Kasumi-1 (cell line): Measurements from ENCODE around the gene CACNA2D1.
"Not testable (repeated sequence)": the region's sequence is repeated elsewhere in the genome, so short reads cannot be mapped to it uniquely, and the experiment has no call there.

Source experiments
- DNase-seq, 2 experiments: peaks; one replicate each; lab custom pipeline; 2025; lab: John Stamatoyannopoulos, UW

CACNA2D1 gene

DNA sequence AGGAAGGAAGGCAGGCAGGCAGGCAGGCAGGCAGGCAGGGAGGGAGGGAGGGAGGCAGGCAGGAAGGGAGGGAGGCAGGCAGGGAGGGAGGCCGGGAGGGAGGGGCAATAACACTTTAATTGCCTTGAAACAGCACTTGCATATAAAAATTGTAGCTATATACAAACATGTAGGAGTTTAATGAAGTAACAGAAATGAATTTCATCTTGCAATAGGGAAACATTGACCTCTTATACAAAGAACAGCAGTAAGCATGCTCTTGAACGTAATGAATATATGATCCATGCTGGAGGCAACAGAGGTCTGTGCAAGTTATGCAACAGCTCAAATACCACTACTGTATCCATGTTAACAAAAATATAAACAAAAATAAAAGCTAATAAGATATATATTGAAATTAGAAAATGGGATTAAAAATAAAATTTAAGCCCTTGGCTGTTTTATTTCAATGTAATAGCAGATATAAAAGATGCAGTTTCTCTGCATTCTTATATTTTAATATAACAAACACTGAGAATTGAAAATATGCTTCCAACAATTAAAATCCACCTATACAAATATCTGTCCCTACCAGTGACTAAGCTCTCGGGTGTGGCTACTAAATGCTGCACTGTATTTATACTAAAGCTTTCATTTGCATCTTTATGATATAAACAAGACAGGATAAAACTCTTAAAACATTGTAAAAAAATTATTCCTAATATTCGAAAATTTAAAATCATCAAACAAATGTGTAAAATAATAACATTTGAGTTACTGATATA, 50.3 kb downstream of the CACNA2D1 start:
- DNase-seq = no peak

DNA sequence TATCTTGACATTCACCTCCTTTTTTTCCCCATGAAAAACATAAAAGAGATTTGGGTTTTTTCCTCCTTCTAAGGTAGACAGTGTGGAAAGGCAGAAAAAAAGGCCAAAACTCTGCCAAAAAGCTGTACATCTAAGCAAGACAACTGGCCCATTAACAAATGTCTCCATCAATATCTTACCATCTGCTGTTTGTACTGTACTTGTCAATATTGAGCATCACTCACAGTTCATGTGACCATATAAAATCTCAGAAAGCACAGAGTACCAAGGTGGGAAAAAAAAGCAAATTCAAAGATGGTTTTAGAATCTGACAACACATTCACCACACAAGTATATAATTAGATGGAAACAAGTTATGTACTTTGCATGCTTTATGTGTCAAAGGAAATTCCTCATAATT, 52.6 kb downstream of the CACNA2D1 start:
- no peak for DNase-seq

DNA sequence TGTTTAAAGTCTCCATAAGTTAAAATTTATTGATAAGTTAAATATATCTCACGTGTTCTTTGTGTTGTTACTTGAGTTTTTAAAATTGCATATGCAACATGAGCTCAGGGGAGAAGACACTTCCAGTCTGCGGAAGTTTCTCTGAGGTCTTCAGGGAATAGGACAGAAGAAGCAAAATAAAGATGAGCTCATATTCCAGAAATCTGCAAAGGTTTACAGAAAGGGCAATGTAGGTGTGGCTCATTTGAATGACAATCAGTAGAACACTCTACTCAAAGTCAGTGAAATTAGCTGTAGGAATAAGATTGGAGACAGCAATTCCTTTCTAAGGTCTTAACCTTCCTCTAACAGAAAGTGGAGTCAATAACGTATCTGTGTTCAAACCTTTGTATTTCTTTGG, 53.7 kb downstream of the CACNA2D1 start:
- DNase-seq = no peak

DNA sequence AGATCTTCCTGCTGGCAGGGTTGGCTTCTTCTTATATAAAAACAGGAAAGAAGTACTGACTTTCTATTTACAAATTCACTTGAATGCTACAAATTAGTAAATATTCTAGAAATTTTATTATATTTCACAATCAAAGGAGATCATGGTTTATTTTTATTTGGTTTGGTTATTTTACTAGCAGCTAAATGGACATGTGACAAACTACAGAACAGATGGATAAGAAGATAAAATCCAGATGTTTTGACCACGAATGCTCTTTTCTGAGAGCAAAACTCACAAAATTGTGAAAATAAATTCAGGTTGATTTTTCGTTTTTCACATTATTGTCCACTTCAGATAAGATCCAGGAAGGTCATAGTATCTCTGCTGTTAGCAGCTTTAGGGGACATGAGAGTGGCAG, 55.4 kb downstream of the CACNA2D1 start:
- no peak for DNase-seq

DNA sequence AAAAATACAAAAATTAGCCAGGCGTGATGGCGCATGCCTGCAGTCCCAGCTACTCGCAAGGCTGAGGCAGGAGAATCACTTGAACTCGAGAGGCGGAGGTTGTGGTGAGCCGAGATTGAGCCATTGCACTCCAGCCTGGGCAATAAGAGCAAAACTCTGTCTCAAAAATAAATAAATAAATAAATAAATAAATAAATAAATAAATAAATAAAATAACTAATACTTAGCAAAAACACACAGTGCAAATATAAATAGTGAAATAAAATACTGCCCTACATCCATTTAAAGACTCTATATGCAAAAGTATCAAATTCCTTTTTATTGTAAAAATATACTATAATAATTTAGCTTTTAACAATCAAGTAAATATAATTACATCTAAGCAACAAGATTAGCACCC, 57.0 kb downstream of the CACNA2D1 start:
- not testable (repeated sequence) for DNase-seq

DNA sequence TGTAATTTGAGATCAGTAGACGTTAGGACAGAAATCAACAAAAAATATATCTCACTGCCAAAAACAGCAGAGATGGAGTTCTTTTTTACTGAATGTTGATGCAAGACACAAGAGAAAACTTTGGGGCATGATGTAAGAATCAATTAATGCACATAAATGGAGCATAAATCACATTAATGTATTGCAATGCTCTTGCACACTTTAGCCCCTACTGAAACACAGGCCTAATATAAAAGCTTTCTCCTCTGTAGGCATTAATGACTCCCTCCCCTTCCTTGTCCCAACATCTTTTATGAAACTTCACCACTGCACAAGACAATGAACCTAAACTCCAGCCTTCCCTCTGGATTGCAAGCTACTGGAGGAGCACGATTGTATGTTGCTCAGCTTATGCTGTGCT, 58.8 kb downstream of the CACNA2D1 start:
- no peak for DNase-seq

DNA sequence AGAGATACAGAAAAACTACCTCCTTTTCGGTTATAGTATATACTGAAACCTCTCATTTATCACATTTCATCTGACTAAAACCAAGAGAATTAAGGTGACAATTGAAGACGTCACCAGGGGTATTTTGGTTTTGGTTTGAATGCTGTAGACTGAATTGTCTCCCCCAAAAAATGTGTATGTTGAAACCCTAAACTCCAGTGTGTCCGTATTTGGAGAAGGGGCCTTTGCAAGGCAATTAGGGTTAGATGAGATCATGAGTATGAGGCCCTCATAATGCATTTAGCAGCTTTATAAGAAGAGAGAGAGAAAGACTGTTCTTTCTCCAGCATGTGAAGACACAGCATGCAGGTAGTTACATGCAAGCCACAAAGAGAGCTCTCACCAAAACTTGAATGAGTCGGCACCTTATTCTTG, 59.5 kb downstream of the CACNA2D1 start:
- DNase-seq = no peak

DNA sequence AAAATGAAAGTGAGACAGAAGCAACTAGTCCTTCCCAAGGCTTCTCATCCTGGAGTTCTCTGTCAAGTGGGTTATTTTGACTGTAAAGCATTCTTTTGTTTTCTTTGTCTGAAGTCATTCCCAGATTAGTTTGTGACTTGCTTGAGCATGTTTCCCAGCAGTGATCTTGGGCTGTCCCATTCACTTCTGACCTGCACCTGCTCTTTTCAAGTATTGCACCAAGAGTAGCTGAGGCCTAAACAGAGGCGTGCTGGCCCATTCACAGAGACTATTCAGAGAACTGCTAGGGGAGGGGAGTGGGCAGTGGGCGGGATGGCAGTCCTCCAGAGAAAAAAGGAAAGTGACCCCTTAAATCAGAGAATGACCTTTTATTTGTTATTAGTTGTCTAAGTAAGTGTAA, 61.3 kb downstream of the CACNA2D1 start:
- DNase-seq = no peak

DNA sequence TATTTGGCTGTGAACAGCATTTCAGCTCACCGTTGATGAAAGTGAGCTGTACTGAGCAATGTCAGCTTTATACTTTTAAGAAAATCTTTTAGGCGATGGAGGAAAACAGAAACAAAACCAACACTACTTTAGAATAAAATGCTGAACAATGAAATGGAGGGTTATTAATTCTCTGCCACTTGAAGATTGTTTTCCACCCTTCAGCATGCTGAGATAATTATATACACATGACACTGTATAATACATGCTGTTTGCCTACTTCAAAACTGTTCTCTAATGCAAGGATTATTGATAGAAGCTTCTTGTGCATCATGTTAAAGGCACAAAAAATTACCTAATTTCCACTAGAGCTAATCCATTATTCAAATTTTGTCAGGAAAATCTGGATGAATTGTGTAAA, 66.8 kb downstream of the CACNA2D1 start:
- DNase-seq = no peak

DNA sequence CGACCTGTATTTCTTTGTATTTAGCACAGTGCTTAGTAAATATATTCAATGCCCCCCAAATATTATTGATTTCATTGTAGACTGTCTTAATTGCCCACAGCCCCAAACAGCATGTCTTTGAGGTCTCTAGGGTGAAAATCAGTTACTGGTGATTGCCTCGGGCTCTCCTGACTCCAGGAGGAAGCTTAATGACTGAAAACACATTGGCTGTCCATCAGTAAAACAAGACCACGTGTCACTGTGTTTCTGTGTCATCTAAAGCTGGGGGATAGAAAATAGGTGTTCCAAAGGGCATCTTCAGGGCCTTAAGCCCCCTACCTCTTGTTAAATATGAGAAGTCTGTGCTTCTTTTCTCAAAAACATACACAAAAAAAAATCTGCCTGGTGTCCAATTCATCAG, 67.9 kb downstream of the CACNA2D1 start:
- DNase-seq = no peak

DNA sequence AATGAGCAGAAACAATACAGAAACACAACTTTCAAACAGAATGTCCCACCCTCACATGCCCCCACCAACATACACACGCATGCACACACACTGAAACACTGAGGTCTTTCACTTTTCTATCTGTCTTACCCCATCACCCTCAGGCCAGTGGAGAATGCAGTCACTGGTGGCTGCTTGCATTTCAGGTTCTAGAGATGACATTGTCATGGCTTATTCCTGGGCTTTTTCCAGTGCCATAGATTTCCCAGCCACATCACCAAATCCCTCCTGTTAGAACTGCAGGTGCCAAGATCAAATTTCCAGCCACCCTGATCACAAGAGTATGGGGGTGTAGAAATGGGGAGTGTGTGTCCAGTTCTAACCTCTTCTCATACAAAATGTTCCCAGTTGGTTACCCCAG, 68.4 kb downstream of the CACNA2D1 start:
- no peak for DNase-seq

DNA sequence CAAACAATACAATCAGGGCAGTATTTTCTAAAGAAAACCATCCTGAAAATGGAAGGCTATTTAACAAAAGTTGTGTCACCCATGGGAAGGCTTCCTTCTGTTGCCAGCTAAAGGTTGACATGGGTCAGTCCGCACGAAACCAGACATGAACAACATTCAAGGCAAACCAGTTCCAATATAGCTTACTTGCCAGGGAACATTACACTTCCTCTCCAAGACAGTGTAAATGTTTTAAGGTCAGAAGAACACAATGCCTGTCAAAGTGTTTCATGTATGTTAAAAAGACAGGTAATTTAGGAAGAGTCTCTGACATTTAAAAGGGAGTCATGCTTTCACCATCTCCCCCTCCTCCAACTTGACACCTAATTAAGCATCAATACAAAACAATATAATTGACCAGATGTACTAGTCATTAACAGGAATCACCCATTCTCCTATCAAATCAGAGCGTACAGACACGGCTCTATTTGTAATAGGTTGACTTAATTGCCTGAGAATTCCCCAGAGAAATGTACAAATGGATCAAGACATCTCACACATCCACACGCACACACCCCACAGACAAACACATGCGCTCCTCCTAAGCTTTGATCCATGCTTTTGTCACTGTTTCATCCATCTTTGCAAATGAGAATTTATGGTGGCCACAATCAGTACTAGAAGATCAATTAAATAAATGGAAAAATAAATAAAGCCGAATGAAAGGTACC, 69.5 kb downstream of the CACNA2D1 start:
- DNase-seq = no peak

DNA sequence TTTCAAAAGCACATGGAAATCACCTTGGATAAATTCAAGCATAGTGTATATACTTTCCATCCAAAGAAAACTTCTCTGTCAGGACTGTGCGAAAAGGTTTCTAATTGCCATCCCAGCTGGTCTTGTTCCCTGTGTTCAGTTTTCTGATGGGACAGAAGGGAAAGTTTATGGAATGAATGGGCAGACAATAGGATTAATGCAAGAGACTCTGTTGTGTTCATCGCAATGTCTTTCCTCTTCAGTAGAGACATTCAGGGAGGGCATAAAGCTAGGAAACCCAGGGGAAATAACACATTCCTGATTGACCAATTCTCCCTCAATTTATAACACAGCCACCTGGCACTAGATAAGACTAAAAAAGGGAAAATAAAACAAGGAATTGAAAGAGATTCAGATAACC, 78.9 kb downstream of the CACNA2D1 start:
- DNase-seq = no peak

DNA sequence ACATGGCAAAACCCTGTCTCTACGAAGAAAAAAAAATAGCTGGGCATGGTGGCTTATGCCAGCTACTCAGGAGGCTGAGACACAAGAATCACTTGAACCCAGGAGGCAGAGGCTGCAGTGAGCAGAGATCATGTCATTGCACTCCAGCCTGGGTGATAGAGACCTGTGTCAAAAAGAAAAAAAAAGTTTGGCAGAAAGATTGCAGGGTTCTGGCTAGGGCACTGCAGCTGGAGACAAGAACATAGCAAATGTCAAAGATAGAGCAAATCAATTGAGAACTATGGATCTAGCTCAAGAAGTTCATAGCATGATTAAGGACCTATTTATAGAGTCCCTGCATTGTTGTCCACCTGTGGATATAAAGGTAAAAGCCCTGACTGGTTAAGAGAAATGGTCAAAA, 79.5 kb downstream of the CACNA2D1 start:
- DNase-seq = no peak

DNA sequence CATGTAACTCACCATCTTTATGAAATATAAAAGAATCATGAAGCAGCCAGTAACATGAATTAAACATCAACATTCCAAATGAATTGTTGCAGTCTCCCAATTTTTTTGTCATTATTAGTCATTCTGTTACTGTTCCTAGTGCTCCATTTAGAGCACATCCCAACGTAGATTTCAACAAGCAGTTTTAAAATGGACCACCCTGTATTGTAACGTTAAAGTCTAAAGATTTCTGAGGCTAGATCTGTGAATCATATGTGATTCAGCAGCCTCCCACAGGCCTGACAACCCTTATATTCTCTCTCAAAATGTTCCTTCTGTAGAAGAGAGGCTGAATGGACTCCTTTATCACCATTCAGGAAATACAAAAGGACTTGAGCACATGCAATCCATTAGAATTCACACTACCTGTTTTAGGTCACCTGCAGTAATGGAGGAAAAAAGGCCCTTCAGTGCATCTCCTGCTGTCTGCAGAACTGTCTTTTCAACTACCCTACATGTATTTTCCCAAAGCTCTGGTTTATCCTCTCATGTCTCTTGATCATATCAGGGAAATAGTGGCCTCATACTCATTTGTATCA, 81.4 kb downstream of the CACNA2D1 start:
- no peak for DNase-seq

DNA sequence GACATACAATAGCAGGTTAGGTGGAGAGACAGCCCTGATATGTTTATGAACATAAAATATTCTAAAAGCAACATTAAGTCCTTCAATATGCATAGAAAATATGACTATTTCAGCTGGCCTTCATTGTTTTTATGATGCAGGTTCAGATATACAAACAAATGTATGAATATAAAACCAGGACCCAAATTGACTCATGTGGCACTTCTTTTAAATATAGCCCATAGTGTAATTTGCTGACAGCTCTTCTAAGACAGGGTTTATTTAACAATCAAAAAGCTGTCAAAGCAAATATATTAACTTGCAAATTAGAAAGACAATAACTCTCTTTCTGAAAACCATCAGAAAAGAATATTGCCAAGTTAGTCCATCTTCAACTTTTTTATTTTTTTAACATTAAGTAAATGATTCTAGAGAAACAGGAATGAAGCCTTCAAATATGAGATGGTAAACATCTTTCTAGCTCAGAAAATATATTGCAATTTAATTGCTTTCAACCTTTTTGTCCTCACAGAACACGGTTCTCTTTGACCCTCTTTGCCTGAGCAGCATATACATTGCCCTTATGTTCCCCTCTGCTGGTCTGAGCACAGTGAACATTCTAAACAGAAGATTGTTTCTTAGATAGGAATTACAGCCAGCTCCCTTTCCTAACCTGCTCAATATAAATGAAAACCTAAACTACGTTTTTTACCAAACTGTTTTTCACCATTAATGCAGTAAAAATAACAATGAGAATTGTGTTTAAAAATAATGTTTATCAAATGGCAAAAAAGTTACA, 82.8 kb downstream of the CACNA2D1 start:
- no peak for DNase-seq

DNA sequence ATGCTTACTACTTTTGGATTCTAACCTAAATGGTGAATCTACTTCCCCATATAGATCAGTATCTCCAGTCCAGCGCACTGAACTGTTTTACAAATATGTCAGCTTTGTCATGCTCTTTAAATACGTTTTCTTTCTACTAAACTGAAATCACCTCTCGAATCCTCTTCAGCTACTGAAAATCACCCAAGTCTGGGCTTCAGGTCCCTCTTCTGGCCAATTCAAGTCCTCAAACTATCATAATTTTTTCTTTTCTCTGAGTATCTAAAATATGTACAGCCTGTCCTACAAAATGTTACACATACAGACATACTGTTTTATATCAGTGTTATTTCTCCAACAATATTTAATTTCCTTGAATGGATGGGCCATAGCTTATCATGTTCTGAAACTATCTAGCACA, 84.2 kb downstream of the CACNA2D1 start:
- DNase-seq = no peak

DNA sequence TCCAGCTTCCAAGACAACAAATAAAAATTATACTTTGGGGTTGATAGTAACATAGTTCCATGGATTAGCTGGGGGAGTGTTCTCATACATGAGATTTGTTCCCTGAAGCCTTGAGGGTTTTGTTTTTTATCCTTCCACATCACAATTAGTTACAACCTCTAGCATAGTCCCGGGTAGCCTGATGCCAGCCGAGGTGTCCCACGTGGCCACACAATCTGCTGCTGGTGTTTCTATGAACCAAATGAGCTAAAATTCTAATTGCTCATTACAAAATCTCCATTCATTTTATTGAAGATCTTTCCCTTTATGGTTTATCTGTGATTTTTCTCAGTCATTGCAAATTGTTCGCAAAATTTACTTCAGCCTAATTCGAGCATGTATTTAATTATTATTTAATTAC, 84.7 kb downstream of the CACNA2D1 start:
- DNase-seq = no peak

DNA sequence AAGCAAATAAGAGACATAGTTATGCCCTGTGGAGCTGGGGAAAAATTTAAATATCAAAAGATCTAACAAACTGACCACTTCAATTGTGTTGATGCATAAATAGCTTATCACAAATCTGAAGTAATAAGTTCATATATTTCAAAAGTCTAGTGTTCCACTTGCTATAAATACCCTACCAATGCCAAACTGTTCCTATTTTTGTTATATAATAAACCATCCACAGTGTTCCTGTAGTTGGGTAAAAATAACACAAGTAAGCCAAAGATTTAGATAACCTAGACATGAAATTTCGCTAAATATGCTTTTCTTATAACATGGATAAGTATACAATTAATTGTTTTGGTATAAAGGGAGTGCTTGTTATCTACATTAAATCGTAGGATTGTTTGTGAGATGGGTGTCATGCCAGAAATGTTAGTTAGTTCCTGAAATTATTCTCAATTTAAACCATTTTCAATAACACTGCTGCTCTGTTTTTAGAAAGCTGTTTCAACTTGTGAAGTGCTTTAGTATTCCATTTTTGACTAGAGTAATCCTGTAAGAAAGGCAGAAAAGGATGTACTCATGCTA, 85.5 kb downstream of the CACNA2D1 start:
- no peak for DNase-seq

DNA sequence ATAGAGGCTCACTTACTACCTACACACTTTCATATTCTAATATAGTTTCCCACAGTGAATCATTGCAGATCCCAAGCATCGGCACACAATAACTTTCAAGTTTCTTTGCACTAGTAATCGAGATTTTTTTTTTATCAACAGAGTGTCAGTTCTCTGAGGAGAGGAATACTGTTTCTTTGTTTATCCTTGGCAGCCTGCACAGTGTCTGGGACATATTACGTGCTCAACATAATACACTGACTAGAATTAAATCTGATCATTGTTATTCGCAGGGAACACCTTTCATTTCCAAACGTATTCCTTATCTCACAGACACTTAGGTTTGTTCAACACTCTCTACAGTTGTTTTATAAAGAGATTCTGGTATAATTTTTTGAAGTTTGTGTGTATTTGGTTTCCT, 95.3 kb downstream of the CACNA2D1 start:
- DNase-seq = no peak

DNA sequence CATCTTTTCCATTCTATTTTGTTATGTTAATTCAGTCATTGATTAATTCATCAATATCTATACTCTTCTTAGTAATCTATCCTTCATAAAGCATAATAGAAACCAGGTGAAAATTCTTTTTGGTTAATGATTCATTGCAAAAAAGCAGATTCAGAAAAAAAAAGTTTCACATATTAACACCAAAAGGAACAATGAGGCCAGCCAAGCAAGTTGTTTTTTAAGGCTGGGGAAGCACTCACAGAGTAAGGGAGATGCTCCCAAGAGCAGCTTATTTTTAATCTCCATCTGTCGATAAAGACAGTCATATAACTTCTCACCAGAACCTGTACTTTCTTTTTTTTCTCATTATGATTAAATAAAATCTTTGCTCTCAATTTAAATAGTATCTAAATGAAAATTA, 95.8 kb downstream of the CACNA2D1 start:
- no peak for DNase-seq

DNA sequence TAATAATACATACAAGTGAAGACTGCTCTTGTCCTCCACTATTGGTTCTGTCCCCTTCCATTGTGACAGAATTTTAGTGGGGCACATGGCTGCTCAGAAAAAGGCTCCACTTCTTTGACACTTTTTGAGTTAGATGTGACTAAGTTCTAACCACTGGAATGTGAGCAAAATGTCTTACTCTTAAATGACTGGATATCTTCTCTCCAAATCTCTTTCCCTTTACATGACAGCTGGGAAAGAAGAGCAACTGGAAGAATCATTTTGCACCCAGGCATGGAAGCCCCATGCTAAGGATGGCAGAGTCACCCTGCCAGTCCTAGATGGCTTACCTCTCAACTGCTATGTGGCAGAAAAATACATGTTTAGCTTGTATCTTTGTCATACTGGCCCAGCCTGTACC, 97.7 kb downstream of the CACNA2D1 start:
- DNase-seq = no peak
